ENCODE measurements around the gene STK10. TPM values are rescaled to one million over a fixed set of nuclear protein-coding genes. Genes with fewer than 3 reads are reported as not detected.

Gene STK10
- polyA plus RNA-seq, 1 donor = 28.1 TPM

DNA sequence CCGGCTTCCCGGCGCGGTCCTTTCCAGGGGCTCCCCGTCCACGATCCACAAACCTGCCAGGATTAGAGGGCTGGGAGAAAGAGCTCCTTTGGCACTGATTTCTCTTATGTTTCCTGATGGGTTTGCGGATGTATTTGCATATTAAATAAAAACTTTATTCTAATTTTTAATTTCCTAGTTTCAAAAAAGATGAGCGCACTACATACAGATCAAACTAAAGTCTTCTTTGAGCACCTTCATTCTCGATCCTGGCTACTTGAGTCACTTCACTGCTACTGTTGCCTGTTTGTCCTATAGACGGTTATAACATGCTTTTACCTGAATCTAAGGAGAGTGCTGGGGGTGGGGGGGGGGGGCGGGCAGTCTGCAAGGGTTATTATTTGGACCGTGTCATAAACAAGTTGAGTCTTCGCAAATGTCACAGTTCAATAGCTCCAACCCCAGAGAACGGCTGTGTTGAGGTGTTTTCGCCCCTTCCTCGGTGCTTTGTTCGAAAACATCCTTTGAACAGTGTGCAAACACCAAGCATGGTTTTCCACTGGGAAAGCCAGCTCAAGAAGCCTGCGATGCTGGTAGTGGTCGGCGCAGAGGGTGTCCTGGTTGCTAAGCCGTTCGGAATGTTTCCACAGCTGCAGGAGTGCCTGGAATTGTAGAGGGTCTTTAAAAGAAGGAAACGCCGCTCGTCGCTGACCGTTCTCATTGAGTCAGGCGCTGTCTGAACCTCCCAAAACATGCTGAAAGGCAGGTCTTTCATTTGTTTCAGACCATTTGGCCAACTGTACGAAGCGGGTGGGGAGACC lies 1.1 kb upstream of the STK10 start:
- DNase-seq = no peak

- DNase-seq = peak; percentile 39
These were observed 649 bp downstream of the STK10 start for GRCh38 chr5:172187118-172188032.

- DNase-seq = no peak
These were observed 1.8 kb downstream of the STK10 start for GRCh38 chr5:172186114-172186695.

- no peak for DNase-seq
These were observed 2.9 kb downstream of the STK10 start for GRCh38 chr5:172185096-172185461.

- DNase-seq = no peak
These were observed 4.1 kb downstream of the STK10 start for GRCh38 chr5:172183881-172184280.

- DNase-seq = no peak
These were observed 5.7 kb downstream of the STK10 start for GRCh38 chr5:172182291-172182690.

- DNase-seq = no peak
These were observed 7.1 kb downstream of the STK10 start for GRCh38 chr5:172180936-172181335.

DNA sequence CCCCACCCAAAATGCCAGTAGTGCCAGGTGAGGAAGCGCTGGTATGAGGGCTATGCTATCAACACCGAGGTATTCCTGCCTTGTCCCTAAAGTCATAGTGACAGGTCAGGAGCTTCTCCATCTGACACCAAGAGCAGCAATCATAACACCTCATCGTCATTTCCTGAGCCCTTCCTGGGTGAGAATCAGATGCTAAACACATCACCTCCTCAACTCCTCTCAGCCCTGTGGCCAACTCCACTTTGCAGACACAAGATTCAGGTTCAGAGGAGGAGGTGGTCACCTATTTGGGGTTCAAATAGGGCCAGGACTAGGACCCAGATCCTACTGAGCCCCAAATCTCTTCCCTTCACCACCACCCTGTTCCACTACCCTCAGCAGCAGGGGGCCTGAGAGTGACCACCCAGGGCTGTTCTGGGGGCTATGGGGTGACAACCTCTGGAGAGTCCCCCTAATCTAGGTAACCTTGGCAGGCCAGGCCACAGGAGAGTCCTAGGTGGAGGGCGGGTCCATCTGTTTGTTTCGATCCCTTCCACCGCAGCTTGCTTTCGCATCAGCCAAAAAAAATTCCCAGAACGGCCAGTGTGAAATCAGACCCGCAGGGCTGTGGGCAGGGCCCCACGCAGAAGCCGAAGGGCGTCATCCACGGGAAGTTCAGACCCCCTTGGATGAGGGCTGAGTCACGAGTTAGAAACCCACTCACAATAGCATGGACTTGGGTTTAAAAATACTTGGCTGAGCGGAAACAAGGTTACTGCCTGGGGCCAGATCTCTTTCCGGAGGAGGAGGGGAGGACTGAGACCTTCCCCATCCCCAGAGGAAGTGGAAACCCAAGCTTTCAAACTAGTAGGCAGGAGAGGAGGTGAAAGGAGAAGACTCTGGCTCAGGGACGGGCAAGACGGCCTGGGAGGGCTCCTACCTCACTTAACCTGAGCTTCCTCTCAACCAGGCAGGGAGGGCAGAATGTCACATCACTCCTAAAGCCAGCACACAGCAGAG lies 8.7 kb downstream of the STK10 start:
- peak; percentile 45 for DNase-seq

- no peak for DNase-seq
These were observed 9.6 kb downstream of the STK10 start for GRCh38 chr5:172178301-172178987.

DNA sequence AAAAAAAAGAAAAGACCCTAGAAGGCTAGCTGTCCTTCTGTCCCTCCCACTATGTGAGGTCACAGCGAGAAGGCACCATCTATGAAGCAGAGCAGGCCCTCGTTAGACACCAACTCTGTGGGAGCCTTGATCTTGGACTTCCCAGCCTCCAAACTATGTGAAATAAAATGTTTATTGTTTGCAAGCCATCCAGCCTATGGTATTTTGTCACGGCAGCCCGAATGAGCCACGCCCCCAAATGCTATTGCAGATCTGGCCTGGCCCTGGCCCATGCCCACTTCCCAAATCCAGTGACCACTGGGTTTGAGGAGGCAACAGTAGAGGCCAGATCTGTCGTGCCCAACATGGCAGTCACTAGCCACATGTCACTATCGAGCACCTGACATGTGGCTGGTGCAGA lies 10.8 kb downstream of the STK10 start:
- DNase-seq = no peak

GRCh38 chr5:172175263-172175719 lies 12.7 kb downstream of the STK10 start:
- no peak for DNase-seq

DNA sequence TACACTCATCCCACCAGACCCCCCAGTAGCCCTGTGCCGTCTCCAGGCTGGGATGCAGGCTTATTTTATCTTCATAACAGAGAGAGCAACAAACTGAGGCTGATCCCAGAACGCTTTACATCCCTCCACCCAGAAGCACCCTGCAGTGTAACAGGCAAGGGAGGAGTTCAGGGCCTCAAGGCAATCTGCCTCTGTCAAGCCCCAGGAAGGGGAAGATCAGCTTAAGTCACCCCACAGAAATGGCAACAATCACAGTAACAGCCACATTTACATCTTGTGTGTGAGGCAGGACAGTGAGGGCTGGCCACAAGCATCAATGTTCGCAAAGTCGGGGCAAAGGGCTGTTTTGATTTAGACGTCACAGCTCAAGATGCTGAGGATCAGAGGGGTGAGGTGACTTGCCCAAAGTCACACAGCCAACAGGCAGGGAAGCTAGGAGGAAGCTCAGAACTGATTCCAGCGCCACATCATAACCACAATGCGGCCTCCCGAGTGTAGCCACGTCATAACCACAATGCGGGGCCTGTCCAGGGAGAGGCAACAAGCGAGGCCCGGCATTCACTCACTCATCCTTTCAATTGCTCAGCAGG lies 14.4 kb downstream of the STK10 start:
- no peak for DNase-seq

DNA sequence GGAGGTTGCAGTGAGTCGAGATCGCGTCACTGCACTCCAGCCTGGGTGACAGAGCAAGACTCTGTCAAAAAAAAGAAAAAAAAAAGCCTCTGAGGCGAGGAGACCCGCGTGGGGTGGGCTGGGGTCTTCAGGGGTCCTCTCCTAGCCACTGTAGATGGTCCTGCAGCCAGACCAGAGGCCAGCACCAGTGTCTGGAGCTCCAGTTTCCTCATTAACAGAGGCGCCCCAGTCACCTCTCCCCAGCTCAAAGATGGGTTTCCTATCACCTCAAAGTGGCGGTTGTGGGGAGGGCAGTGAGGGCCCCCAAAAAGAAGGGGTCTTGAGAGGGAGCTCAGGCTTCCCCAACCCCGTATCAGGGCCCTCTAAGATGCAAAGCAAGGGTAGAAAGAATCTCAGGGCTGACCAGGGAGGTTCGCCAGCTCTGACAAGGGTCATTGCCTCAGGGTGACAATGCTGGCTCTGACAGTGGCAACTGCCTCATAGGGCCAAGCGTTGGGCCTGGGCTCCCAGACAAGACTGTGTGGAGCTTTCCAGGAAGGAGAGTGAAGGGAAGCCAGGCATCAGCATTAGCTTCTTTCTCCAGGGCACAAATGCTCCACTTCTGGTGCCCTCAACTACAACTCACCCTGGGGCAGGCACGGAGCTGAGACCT lies 15.0 kb downstream of the STK10 start:
- no peak for DNase-seq

- no peak for DNase-seq
These were observed 16.9 kb downstream of the STK10 start for GRCh38 chr5:172171118-172171517.

- DNase-seq = no peak
These were observed 17.7 kb downstream of the STK10 start for GRCh38 chr5:172170251-172170701.

DNA sequence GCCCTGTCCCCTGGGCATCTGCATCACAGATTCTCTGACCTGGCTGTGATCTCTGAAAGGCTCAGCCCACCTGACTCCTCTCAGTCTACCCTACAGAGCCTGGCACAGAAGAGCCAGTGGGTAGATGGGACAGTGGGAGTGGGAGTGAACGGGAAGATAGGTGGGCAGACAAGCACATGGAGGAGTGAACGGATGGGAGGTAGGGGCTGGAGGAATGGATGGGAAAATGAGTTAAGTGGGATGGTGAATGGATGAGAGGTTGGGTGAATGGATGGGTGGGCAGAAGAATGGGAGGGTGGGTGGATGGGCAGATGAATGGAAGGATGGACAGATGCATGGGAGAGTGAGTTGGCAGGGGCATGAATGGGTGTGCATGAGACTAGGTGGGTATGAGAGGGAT lies 18.8 kb downstream of the STK10 start:
- DNase-seq = no peak

DNA sequence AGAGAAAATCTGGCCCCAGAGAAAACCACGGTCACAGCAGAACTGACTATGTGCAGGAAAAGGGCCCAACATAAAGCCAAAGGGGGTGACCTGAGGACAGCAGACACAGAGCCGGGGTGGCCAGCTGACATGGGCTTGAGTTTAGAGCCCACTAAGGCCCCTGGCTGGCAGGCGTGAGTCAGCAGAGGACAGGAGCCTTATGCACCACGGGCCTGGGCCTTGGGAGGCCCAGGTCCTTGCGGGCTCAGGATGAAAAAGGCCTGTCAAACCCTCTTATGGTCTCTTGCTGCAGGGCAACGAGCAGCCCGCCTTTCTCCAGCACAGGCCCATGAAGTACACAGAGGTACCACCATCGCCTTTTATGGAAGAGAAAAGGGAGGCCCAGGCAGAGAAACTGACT lies 19.7 kb downstream of the STK10 start:
- DNase-seq = no peak

DNA sequence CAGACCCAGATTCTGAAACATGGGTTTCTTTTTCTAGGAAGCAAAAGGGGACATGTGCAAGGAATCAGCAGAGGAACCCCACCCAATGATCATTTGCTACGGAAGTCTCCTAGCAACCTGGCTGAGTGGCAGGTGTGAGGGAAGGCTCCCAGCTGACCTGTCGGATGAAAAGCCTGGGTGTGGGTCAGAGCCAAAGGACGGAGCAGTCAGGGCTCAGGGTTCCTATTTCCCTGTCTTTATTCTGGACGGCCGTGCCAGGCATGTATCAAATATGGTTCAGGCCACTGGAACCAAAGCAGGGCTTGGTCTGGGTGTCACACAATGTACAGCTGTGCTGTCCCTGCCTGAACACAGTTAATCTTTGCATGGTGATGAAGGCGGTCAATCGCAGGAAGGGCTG lies 20.1 kb downstream of the STK10 start:
- DNase-seq = no peak

- peak; percentile 57 for DNase-seq
These were observed 21.8 kb downstream of the STK10 start for GRCh38 chr5:172166030-172166826.
